Heart left ventricle (tissue), 13 donors: ENCODE measurements around the gene PRR13.

Source experiments
- POLR2A ChIP-seq, 2 donors: fragments of 450-650 bp; IDR thresholded peaks; one replicate each; pipeline ENCODE4 v1.6.1; 2017; ENCODE audit warnings: antibody characterized with exemption in 2 of 2, mild to moderate bottlenecking in 2 of 2, moderate library complexity in 2 of 2
- TF ChIP-seq, protein P1 (sequence below), 12 donors: fragments of 200-600 bp; sonication (generic) in 4 of 12; IDR thresholded peaks; one replicate each; pipeline versions ENCODE4 v1.5.0 to v1.8.0; 2018 to 2022; ENCODE audit warnings: antibody characterized with exemption in 12 of 12, mild to moderate bottlenecking in 5 of 12
- donor health status: ischemic (EF 13 %, LVEDD 7.1; RV severe dilation, severe dysfunction).
- donor health status: DM: no; HTN: yes; CAD: no.
- donor health status: DM: no; HTN: no; CAD: no.
- donor health status: ischemic (EF 25% LVEDD 6.9; RV normal size, moderate dysfunction).
- donor health status: ischemic (EF 25% LVEDD 5.7; RV mildly dilated, moderate dysfunction).
- donor health status: ischemic (EF 35%, LVEDD 5.7; RV mildly dilated, moderate dysfunction).
- donor health status: nonischemic (EF 11% LVEDD 7.7; RV severe dilation, severe dysfunction).
- donor health status: DM: yes; HTN: yes; CAD: no.
- donor health status: PGD.
- donor health status: ischemic (EF 29% LVEDD 5.4; RV normal size, mild dysfunction).
- donor health status: nonischemic (EF 23%, LVEDD 6.1; RV moderate dilation, normal function).

DNA sequence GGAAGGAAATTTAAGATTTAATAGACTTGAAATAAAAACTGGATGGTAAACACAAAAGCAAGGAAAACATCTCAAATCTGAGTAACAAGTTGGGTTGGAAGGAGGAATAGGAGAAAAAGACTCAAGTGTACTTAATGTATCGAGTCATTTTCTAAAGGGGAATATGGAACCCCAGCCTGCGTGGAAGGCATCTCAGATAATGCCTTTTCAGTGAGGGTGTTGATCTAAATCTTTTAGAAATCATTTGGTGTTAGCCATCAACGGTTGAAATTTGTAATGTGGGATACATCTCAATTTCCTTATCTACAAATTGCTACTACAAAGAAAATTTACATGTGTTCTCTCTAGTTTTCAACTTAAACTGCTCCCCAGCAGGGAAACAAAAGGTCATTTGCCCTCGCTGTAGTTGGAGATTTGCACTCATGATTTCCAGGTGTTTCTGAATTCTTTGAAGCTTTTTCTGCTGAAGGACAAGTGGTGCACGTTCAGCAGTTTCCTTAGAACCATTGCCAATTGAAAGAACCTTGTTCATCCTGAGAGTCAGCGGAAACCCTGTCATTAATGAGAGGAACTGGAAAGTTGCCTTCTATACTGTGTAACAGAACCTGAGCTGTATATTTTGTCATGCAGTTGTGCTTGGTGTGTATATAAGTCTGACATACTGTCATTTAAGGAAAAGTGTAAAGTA is 12.6 kb downstream of the PRR13 start:
- TF ChIP-seq, protein P1, sequence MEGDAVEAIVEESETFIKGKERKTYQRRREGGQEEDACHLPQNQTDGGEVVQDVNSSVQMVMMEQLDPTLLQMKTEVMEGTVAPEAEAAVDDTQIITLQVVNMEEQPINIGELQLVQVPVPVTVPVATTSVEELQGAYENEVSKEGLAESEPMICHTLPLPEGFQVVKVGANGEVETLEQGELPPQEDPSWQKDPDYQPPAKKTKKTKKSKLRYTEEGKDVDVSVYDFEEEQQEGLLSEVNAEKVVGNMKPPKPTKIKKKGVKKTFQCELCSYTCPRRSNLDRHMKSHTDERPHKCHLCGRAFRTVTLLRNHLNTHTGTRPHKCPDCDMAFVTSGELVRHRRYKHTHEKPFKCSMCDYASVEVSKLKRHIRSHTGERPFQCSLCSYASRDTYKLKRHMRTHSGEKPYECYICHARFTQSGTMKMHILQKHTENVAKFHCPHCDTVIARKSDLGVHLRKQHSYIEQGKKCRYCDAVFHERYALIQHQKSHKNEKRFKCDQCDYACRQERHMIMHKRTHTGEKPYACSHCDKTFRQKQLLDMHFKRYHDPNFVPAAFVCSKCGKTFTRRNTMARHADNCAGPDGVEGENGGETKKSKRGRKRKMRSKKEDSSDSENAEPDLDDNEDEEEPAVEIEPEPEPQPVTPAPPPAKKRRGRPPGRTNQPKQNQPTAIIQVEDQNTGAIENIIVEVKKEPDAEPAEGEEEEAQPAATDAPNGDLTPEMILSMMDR (IDR thresholded peaks at IDR 0.05): no peak
- TF ChIP-seq POLR2A (IDR thresholded peaks at IDR 0.05): no peak
